ENCODE results near the gene SUCLG1.

DNA sequence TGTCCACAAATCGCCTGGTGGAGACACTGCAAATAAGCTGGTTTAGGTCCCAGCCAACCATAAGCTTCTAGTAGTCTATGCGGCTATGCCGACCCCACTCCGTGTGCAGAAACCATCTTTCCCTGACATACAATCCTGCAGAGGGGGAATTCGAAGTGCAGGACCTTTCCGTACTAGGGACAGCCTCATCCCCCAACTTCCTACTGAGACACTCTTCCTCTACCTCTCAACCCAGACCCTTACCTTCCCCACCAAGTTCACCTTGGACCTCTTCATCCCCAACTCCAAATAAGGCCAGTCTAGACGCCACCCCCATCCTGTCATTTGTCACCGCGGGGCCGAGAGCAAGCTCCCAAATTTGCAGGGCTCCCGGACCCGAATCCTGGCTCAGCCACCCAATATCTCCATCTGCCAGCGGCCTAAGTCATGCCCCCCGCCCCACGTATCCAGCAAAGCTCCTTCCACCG lies 496 bp downstream of the SUCLG1 start:
- TF ChIP-seq CTCF (IDR thresholded peaks at IDR 0.05; ENCODE audit: borderline replicate concordance, extremely low read depth, low read length, poor library complexity, severe bottlenecking) (no peak), EZH2 (IDR thresholded peaks at IDR 0.05; ENCODE audit: borderline replicate concordance, low read depth, low read length, severe bottlenecking) (no peak)
